Retina (tissue), 1 donor: ENCODE measurements around the gene EIF4G3.
"Not testable (repeated sequence)": the region's sequence is repeated elsewhere in the genome, so short reads cannot be mapped to it uniquely, and the experiment has no call there.

Experiments
- DNase-seq: peaks from one replicate; pipeline ENCODE4 v3.0.0-alpha.2; 2016

The EIF4G3 gene

DNA sequence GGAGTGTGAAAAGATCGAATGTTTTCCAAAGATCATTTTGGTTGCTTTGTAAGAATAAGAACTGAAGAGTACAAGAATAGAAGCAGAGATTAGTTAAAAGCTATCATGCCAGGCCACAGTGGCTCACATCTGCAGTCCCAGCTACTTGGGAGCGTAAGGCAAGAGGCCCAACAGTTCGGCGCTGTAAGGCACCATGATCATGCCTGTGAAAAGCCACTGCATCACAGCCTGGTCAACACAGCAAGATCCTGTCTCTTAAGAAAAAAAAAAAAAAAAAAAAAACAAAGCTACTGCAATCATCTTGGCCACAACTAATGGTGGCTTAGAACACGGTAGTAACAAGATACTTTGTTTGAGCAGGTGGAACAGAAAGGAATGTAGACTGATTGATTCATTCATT, 116.2 kb downstream of the EIF4G3 start:
- no peak for DNase-seq

GRCh38 chr1:21059021-21059420, 117.7 kb downstream of the EIF4G3 start:
- DNase-seq: no peak

GRCh38 chr1:21058035-21058793, 118.5 kb downstream of the EIF4G3 start:
- DNase-seq: no peak

DNA sequence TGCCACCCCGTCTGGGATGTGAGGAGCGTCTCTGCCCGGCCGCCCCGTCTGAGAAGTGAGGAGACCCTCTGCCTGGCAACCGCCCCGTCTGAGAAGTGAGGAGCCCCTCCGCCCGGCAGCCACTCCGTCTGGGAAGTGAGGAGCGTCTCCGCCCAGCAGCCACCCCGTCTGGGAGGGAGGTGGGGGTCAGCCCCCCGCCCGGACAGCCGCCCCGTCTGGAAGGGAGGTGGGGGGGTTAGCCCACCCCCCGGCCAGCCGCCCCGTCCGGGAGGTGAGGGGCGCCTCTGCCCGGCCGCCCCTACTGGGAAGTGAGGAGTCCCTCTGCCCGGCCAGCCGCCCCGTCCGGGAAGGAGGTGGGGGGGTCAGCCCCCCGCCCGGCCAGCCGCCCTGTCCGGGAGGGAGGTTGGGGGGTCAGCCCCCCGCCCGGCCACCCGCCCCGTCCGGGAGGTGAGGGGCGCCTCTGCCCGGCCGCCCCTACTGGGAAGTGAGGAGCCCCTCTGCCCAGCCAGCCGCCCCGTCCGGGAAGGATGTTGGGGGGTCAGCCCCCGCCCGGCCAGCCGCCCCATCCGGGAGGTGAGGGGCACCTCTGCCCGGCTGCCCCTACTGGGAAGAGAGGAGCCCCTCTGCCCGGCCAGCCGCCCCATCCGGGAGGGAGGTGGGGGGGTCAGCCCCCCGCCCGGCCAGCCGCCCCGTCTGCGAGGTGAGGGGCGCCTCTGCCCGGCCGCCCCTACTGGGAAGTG, 123.3 kb downstream of the EIF4G3 start:
- DNase-seq: not testable (repeated sequence)

DNA sequence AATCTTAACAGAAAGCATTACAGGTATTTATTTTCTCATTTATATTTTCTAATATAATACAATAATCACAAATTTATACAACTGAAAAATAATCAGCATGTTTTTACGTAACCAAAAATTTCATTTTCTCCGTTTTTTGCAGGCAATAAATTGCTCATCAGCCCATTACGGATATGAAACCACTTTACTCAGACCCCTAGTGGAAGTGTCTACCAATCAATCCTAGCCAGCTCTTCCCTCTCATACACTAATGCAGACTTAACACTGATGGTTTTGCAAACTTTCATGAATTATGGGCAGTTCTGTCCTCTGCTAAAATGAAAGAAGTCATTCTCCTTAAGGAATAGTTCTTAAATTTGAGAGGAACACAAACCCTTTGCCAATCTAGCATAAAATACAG, 124.7 kb downstream of the EIF4G3 start:
- DNase-seq: no peak

GRCh38 chr1:21051177-21051825, 125.4 kb downstream of the EIF4G3 start:
- DNase-seq: no peak

DNA sequence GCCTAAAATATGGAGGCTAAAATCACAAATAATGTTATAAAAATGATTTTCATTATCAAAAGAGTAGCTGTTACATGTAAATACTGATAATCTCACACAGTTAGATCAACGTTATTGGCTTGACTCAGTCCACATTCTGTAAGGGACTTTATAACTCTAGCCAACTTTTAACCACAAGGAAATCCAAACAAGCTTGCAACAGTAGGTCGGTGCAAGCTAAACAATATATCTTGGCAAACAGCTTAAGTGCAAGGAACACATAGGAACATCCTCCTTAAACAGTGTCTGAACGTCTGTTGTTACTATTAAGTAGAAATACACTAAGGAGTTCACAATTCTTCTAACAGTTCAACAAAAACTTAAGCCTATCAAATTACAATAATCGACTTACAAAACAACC, 126.7 kb downstream of the EIF4G3 start:
- DNase-seq: no peak

GRCh38 chr1:21048462-21048861, 128.2 kb downstream of the EIF4G3 start:
- no peak for DNase-seq

- DNase-seq: no peak
Observed at GRCh38 chr1:21046132-21046531, 130.6 kb downstream of the EIF4G3 start.

GRCh38 chr1:21045351-21045750, 131.3 kb downstream of the EIF4G3 start:
- DNase-seq: no peak

DNA sequence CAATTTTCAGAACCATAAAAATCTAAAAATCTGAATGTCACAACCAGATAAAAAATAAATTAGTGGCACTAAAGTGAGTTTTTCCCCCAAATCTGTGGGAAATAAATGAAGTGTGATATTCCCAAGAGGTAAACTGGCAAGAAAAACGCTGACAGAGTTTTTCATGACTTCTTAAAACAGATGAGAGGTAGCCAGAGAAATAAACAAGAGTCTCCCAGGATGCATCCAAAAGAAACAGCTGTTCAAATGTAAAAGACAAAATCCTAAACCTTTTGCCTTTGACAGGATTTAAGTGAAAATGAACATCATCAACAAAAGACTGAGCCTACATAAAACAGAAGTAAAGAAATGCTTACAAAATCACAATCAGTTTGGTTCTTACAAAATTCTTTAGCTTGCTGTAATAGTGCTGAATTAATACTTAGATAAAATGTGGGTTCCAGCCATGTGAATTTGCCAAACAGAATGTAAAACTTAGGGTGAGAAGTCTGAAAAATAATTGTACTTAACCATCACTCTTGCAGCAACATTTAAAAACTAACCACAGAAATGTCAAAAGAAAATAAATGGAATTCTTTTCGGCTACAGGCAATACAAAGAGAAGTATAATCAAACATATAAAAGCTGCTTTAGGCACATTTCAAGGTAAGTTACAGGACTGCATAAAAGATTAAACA, 133.6 kb downstream of the EIF4G3 start:
- no peak for DNase-seq

DNA sequence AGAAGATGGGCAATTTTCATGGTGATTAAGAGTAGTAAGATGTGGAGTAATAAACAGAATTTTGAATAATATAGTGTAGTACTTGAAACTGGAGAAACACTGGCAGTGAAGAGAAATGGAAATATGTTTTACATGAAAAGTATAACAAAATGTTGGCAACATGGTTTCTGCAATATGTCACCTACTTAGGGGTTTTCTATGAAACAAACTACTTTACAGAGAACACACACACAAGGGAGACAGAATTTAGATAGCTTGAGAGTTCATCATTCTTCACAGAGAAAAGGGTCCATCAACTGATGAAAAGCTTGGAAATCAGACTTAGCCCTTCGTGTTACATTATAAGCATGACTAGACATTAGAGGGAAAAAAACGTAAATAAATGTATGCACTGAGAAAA, 135.2 kb downstream of the EIF4G3 start:
- DNase-seq: no peak

GRCh38 chr1:21037091-21037490, 139.6 kb downstream of the EIF4G3 start:
- no peak for DNase-seq

- DNase-seq: no peak
Observed at GRCh38 chr1:21035794-21036193, 140.9 kb downstream of the EIF4G3 start.

DNA sequence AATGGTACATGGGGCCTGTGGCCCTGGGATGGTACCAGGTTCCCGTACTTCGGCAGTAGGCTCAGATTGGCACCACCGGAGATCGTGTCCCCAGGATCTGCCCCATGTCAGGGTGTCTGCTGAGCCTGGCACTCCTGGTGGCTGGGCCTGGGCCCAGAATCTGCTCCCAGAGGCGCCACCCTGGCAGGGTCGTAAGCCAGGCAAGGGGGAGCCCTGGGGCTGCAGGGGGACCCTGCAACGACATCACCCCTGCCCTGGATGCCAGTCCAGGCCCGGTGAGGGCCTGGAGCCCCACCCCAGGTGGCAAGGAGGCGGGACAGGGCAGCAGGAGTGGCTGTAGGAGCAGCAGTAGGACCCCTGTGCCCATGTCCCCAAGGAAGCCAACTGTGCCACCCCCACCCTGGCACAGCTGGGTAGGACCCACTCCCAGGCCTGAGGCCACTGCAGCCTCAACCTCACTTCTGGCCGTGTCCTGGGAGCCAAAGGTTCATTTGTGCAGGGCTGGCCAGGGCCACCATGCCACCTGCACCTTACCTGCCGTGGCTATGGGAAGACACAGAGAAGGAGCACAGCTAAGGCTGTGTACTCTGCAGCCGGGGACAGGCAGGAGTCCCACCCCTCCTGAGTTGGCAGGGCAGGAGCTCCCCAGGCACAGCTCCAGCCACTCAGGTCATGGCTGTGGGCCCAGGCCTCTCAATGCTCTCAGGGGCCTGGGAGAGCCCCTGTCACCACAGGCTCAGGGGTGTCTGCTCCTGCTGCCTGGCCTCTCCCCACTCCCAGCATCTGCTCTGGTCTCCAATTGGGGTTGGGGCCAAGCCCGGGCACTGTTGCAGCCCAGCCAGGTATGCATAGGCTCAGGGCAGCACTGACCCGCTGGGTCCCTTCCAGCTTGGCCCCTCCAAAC, 141.7 kb downstream of the EIF4G3 start:
- no peak for DNase-seq

GRCh38 chr1:21032741-21033140, 144.0 kb downstream of the EIF4G3 start:
- DNase-seq: no peak

GRCh38 chr1:21030181-21030580, 146.5 kb downstream of the EIF4G3 start:
- DNase-seq: no peak

GRCh38 chr1:21028520-21029145, 148.1 kb downstream of the EIF4G3 start:
- DNase-seq: no peak

DNA sequence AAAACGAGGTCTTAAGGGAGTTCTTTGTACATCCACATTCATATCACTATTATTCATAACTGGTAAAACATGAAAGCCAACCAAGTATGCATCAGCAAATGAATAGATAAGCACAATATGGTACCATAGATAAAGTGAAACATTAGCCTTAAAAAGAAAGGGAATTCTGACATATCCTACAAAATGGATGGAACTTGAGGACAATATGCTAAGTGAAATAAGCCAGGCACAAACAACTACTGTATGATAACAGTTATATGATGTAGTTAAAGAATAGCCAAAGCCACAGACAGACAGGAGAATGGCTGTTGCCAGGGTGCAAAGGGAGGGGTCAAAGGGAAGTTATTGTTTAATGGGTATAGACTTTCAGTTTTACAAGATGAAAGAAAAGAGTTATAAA, 148.9 kb downstream of the EIF4G3 start:
- DNase-seq: no peak

DNA sequence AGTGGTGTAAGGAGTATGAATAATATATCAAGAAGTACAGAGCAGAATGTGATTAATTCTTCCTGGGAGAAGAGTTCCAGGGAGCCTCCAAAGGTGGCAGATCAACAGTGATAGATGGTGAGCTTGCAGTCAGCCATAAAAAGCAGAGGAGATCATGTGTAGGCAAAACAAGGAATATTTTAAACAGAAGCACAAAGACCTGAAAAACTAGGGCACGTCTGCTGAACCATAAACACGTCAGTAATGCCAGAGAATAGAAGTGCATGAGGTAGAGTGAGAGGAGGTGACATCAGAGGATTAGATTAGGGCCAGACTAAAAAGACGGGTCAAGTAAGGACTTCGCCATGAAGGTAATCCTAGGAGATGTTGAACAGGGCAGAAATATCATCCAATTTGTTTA, 151.8 kb downstream of the EIF4G3 start:
- no peak for DNase-seq

GRCh38 chr1:21024136-21024896, 152.4 kb downstream of the EIF4G3 start:
- not testable (repeated sequence) for DNase-seq
